Astrocyte (in vitro differentiated cells and primary cell): ENCODE measurements around the gene STUB1. TPM values are rescaled to one million over a fixed set of nuclear protein-coding genes. Genes with fewer than 3 reads are reported as not detected.

Source experiments
- DNase-seq: peaks from one replicate; pipeline ENCODE4 v3.0.0-alpha.2; 2010; ENCODE audit warnings: low read depth
- FAIRE-seq: peaks from 2 replicates; lab custom pipeline; 2011; peaks lifted over from hg19 to GRCh38; lab: Jason Lieb, UNC
- H2AFZ ChIP-seq: 2 replicates; pipeline ENCODE4 v1.6.0; 2012; ENCODE audit warnings: low read depth, low read length, inconsistent platforms
- H3K27ac ChIP-seq: 2 replicates; pipeline ENCODE4 v1.5.1; 2011; ENCODE audit warnings: low read depth, low read length, inconsistent platforms
- H3K27me3 ChIP-seq: 2 replicates; pipeline ENCODE4 v1.6.0; 2011; ENCODE audit warnings: low read length, inconsistent platforms; ENCODE audit not compliant: insufficient read depth
- H3K36me3 ChIP-seq: 2 replicates; pipeline ENCODE4 v1.5.1; 2011; ENCODE audit warnings: low read length, inconsistent platforms; ENCODE audit not compliant: insufficient read depth
- H3K4me1 ChIP-seq: 2 replicates; pipeline ENCODE4 v1.5.1; 2011; ENCODE audit warnings: low read length, inconsistent platforms; ENCODE audit not compliant: insufficient read depth
- H3K4me2 ChIP-seq: 2 replicates; pipeline ENCODE4 v1.6.0; 2012; ENCODE audit warnings: low read length, inconsistent platforms
- H3K4me3 ChIP-seq: 2 replicates; pipeline ENCODE4 v1.5.1; 2011; ENCODE audit warnings: low read depth, mild to moderate bottlenecking, low read length, inconsistent platforms; ENCODE audit not compliant: insufficient read depth
- H3K79me2 ChIP-seq: 2 replicates; pipeline ENCODE4 v1.6.0; 2012; ENCODE audit warnings: mild to moderate bottlenecking, low read length, inconsistent platforms; ENCODE audit not compliant: insufficient read depth
- H3K9ac ChIP-seq: 2 replicates; pipeline ENCODE4 v1.6.0; 2012; ENCODE audit warnings: mild to moderate bottlenecking, low read length, inconsistent platforms
- H3K9me3 ChIP-seq: 2 replicates; pipeline ENCODE4 v1.5.1; 2012; ENCODE audit warnings: low read depth, mild to moderate bottlenecking, low read length, inconsistent platforms; ENCODE audit not compliant: insufficient read depth
- H4K20me1 ChIP-seq: 2 replicates; pipeline ENCODE4 v1.6.0; 2012; ENCODE audit warnings: low read length, inconsistent platforms; ENCODE audit not compliant: insufficient read depth
- H3K27ac Mint-ChIP-seq: one replicate; pipeline ENCODE4 v1.8.0; 2021; ENCODE audit warnings: mild to moderate bottlenecking, mixed read lengths; ENCODE audit not compliant: unreplicated experiment
- H3K27me3 Mint-ChIP-seq: one replicate; pipeline ENCODE4 v1.8.0; 2021; ENCODE audit warnings: low read depth, mixed read lengths; ENCODE audit not compliant: unreplicated experiment
- H3K36me3 Mint-ChIP-seq: one replicate; pipeline ENCODE4 v1.8.0; 2021; ENCODE audit warnings: low read depth, mixed read lengths; ENCODE audit not compliant: unreplicated experiment
- H3K4me1 Mint-ChIP-seq: one replicate; pipeline ENCODE4 v1.8.0; 2021; ENCODE audit warnings: low read depth, mixed read lengths; ENCODE audit not compliant: unreplicated experiment
- H3K4me3 Mint-ChIP-seq: one replicate; pipeline ENCODE4 v1.8.0; 2021; ENCODE audit warnings: mild to moderate bottlenecking, moderate library complexity, mixed read lengths; ENCODE audit not compliant: unreplicated experiment
- H3K9me3 Mint-ChIP-seq: one replicate; pipeline ENCODE4 v1.8.0; 2021; ENCODE audit warnings: mild to moderate bottlenecking, mixed read lengths; ENCODE audit not compliant: unreplicated experiment
- CTCF ChIP-seq: IDR thresholded peaks from 2 replicates; pipeline ENCODE4 v1.5.1; 2011; ENCODE audit warnings: low read depth, mild to moderate bottlenecking, inconsistent platforms, low read length, moderate library complexity; ENCODE audit not compliant: insufficient read depth
- EZH2 ChIP-seq: IDR thresholded peaks from 2 replicates; pipeline ENCODE4 v1.6.1; 2012; ENCODE audit warnings: mild to moderate bottlenecking, low read length, inconsistent platforms; ENCODE audit not compliant: insufficient read depth
- total RNA-seq: library from RNA; stranded (reverse); gene quantifications from 2 replicates; pipeline ENCODE4 v1.2.1, GENCODE V29; 2021

The STUB1 gene
- total RNA-seq, 1 donor from 2014 or later, result 140 TPM

GRCh38 chr16:706189-707061, 26.2 kb downstream of the STUB1 start:
- Histone ChIP-seq H3K4me1 (peaks cover 18% of the 10 kb centered on the region), H3K9me3 (no peaks in the 10 kb centered on the region), H2AFZ (no peak overlapping the region), H3K4me3 (no peak overlapping the region), H3K36me3 (no peaks in the 10 kb centered on the region), H3K27ac (no peak overlapping the region), H3K4me2 (peak overlapping the region; percentile 67), H4K20me1 (peaks cover 28% of the 10 kb centered on the region), H3K79me2 (no peaks in the 10 kb centered on the region), H3K27me3 (peaks cover 37% of the 10 kb centered on the region), H3K9ac (no peak overlapping the region)
- TF ChIP-seq EZH2 (peak; percentile 85), CTCF (no peak)
- DNase-seq, result no peak
- no peaks in the 10 kb centered on the region for H3K36me3 Mint-ChIP-seq
- peaks cover 5% of the 10 kb centered on the region for H3K9me3 Mint-ChIP-seq
- peaks cover 44% of the 10 kb centered on the region for H3K27me3 Mint-ChIP-seq
- no peak overlapping the region for H3K27ac Mint-ChIP-seq
- H3K4me3 Mint-ChIP-seq, result peak overlapping the region; percentile 45
- peaks cover 3% of the 10 kb centered on the region for H3K4me1 Mint-ChIP-seq
- no peak for FAIRE-seq

- no peaks in the 10 kb centered on the region for H3K9me3 ChIP-seq
- Mint-ChIP-seq H3K36me3 (no peaks in the 10 kb centered on the region), H3K27ac (no peak overlapping the region), H3K4me1 (peaks cover 3% of the 10 kb centered on the region), H3K9me3 (peaks cover 5% of the 10 kb centered on the region), H3K4me3 (peak overlapping the region; percentile 40), H3K27me3 (peaks cover 40% of the 10 kb centered on the region)
- no peak overlapping the region for H3K4me3 ChIP-seq
- FAIRE-seq (no peak), DNase-seq (no peak)
- no peak overlapping the region for H3K27ac ChIP-seq
- no peak overlapping the region for H2AFZ ChIP-seq
- no peaks in the 10 kb centered on the region for H3K36me3 ChIP-seq
- peaks cover 31% of the 10 kb centered on the region for H3K27me3 ChIP-seq
- peaks cover 26% of the 10 kb centered on the region for H4K20me1 ChIP-seq
- TF ChIP-seq EZH2, result no peak
- no peak for TF ChIP-seq CTCF
- H3K4me1 ChIP-seq, result peaks cover 18% of the 10 kb centered on the region
- no peak overlapping the region for H3K9ac ChIP-seq
- no peak overlapping the region for H3K4me2 ChIP-seq
- H3K79me2 ChIP-seq, result no peaks in the 10 kb centered on the region
These were observed 26.9 kb downstream of the STUB1 start for GRCh38 chr16:707062-707538.

- H3K27me3 ChIP-seq, result peaks cover 22% of the 10 kb centered on the region
These were observed 27.8 kb downstream of the STUB1 start for GRCh38 chr16:708019-708418.

More at GRCh38 chr16:708019-708418, 27.8 kb downstream of the STUB1 start:
- Histone ChIP-seq H3K36me3 (no peaks in the 10 kb centered on the region), H3K79me2 (no peaks in the 10 kb centered on the region), H3K9ac (no peak overlapping the region), H3K4me2 (no peak overlapping the region), H4K20me1 (peaks cover 18% of the 10 kb centered on the region), H3K27ac (no peak overlapping the region), H2AFZ (no peak overlapping the region), H3K4me3 (no peak overlapping the region), H3K4me1 (peaks cover 18% of the 10 kb centered on the region), H3K9me3 (no peaks in the 10 kb centered on the region)
- Mint-ChIP-seq H3K27me3 (peaks cover 31% of the 10 kb centered on the region), H3K9me3 (peaks cover 3% of the 10 kb centered on the region), H3K4me3 (no peak overlapping the region), H3K36me3 (no peaks in the 10 kb centered on the region), H3K4me1 (peaks cover 8% of the 10 kb centered on the region), H3K27ac (no peak overlapping the region)
- TF ChIP-seq EZH2 (no peak), CTCF (no peak)
- no peak for DNase-seq
- no peak for FAIRE-seq
